IMR-90 (cell line): ENCODE measurements around the gene KRTAP10-9. TPM values are rescaled to one million over a fixed set of nuclear protein-coding genes. Genes with fewer than 3 reads are reported as not detected.

ENCODE experiments used
- ATAC-seq: fragments of 200-7000 bp; cut with Tn5 transposase; 2 replicates; pipeline ENCODE4 v1.9.1; 2020; ENCODE audit warnings: low read depth, mild to moderate bottlenecking, moderate library complexity
- BruUV-seq: library from RNA; stranded (reverse); fragments of 400-500 nt; replicated peaks from 2 replicates; lab custom pipeline; 2021; lab: Mats Ljungman, UMichigan
- CTCF ChIA-PET: fragments of 300-600 bp; formaldehyde crosslinking; extraction: SDS; loops from one replicate; lab custom pipeline; 2021; ENCODE audit warnings: antibody characterized with exemption; lab: Yijun Ruan, JAX
- POLR2A ChIA-PET: fragments of 300-600 bp; sonication (Branson Sonifier 250); formaldehyde crosslinking; loops from one replicate; lab custom pipeline; 2022; ENCODE audit warnings: antibody characterized with exemption; ENCODE audit not compliant: unreplicated experiment; lab: Charles Lee
- DNase-seq: peaks from one replicate; pipeline ENCODE4 v3.0.0; 2013
- H2AFZ ChIP-seq: replicated peaks from 2 replicates; pipeline ENCODE3; 2013; ENCODE audit warnings: low read length, mild to moderate bottlenecking; ENCODE audit not compliant: poor library complexity
- H2AK5ac ChIP-seq: 2 replicates; pipeline ENCODE4 v1.6.1; 2013; ENCODE audit warnings: low read depth, low read length, inconsistent platforms
- H2AK9ac ChIP-seq: replicated peaks from 2 replicates; pipeline ENCODE3; 2013; ENCODE audit warnings: mild to moderate bottlenecking, low read depth, low read length, moderate library complexity; ENCODE audit not compliant: poor library complexity
- H2BK120ac ChIP-seq: 2 replicates; pipeline ENCODE4 v1.6.1; 2013; ENCODE audit warnings: low read depth, low read length, inconsistent platforms
- H2BK15ac ChIP-seq: 3 replicates; pipeline ENCODE4 v1.6.1; 2013; ENCODE audit warnings: low read depth, low read length, inconsistent platforms
- H2BK20ac ChIP-seq: 2 replicates; pipeline ENCODE4 v1.6.1; 2013; ENCODE audit warnings: low read depth, mild to moderate bottlenecking, inconsistent platforms, low read length, moderate library complexity
- H2BK5ac ChIP-seq: 2 replicates; pipeline ENCODE4 v1.6.1; 2013; ENCODE audit warnings: mild to moderate bottlenecking, low read depth, low read length, inconsistent platforms; ENCODE audit not compliant: poor library complexity, severe bottlenecking
- H3K14ac ChIP-seq: replicated peaks from 2 replicates; pipeline ENCODE4 v1.6.1; 2013; ENCODE audit warnings: low read depth, low read length, inconsistent platforms
- H3K18ac ChIP-seq: 2 replicates; pipeline ENCODE4 v1.6.1; 2013; ENCODE audit warnings: low read depth, low read length, control low read depth
- H3K23ac ChIP-seq: 2 replicates; pipeline ENCODE4 v1.6.1; 2013; ENCODE audit warnings: low read depth, low read length, inconsistent platforms
- H3K27ac ChIP-seq: 2 replicates; pipeline ENCODE4 v1.5.1; 2013; ENCODE audit warnings: mild to moderate bottlenecking, control low read depth, low read length; ENCODE audit not compliant: insufficient read depth
- H3K27me3 ChIP-seq: 2 replicates; pipeline ENCODE4 v1.6.1; 2013; ENCODE audit warnings: low read length; ENCODE audit not compliant: control insufficient read depth, insufficient read depth
- H3K36me3 ChIP-seq: 2 replicates; pipeline ENCODE4 v1.6.1; 2013; ENCODE audit warnings: low read length, mixed read lengths; ENCODE audit not compliant: control insufficient read depth, insufficient read depth
- H3K4ac ChIP-seq: 2 replicates; pipeline ENCODE4 v1.6.1; 2013; ENCODE audit warnings: low read depth, low read length, inconsistent platforms
- H3K4me1 ChIP-seq: 2 replicates; pipeline ENCODE4 v1.6.1; 2013; ENCODE audit warnings: low read length, mixed read lengths; ENCODE audit not compliant: control insufficient read depth, insufficient read depth
- H3K4me2 ChIP-seq: 2 replicates; pipeline ENCODE4 v1.6.1; 2013; ENCODE audit warnings: low read depth, mild to moderate bottlenecking, control low read depth, low read length, moderate library complexity
- H3K4me3 ChIP-seq: 2 replicates; pipeline ENCODE4 v1.5.1; 2013; ENCODE audit warnings: low read depth, mild to moderate bottlenecking, control low read depth, low read length, moderate library complexity; ENCODE audit not compliant: insufficient read depth
- H3K56ac ChIP-seq: 2 replicates; pipeline ENCODE4 v1.6.1; 2013; ENCODE audit warnings: low read length, inconsistent platforms; ENCODE audit not compliant: insufficient read depth; ENCODE audit errors: extremely low read depth
- H3K79me1 ChIP-seq, 2 experiments: 2 replicates each; pipeline ENCODE4 v1.6.1; 2013; ENCODE audit warnings: low read length in 2 of 2, inconsistent platforms in 1 of 2, low read depth in 1 of 2
- H3K9ac ChIP-seq: 2 replicates; pipeline ENCODE4 v1.6.1; 2013; ENCODE audit warnings: low read depth, low read length, control low read depth
- H3K9me1 ChIP-seq: 2 replicates; pipeline ENCODE4 v1.6.1; 2013; ENCODE audit warnings: low read length, inconsistent platforms; ENCODE audit not compliant: insufficient read depth
- H3K9me3 ChIP-seq: 2 replicates; pipeline ENCODE4 v1.6.1; 2013; ENCODE audit warnings: low read length; ENCODE audit not compliant: control insufficient read depth, insufficient read depth
- H4K20me1 ChIP-seq: 2 replicates; pipeline ENCODE4 v1.6.1; 2013; ENCODE audit warnings: low read length, inconsistent platforms; ENCODE audit not compliant: insufficient read depth
- H4K5ac ChIP-seq: 2 replicates; pipeline ENCODE4 v1.6.1; 2013; ENCODE audit warnings: mild to moderate bottlenecking, low read depth, low read length, control low read depth
- H4K8ac ChIP-seq, 2 experiments: 2 replicates each; pipeline ENCODE4 v1.6.1; 2013; ENCODE audit warnings: low read depth in 2 of 2, low read length in 2 of 2, control low read depth in 1 of 2, inconsistent platforms in 1 of 2
- H4K91ac ChIP-seq: 2 replicates; pipeline ENCODE4 v1.6.1; 2013; ENCODE audit warnings: low read depth, low read length, inconsistent platforms; ENCODE audit not compliant: insufficient read depth
- BHLHE40 ChIP-seq: fragments of 150-350 bp; IDR thresholded peaks from 2 replicates; pipeline ENCODE4 v1.6.1; 2016; ENCODE audit warnings: mild to moderate bottlenecking, low read depth, low read length
- CEBPB ChIP-seq: IDR thresholded peaks from 2 replicates; pipeline ENCODE4 v1.6.1; 2012; ENCODE audit warnings: low read depth, low read length, improper control_type of control experiment
- CHD1 ChIP-seq: IDR thresholded peaks from 2 replicates; pipeline ENCODE4 v1.6.1; 2012; ENCODE audit warnings: low read depth, low read length, improper control_type of control experiment
- CTCF ChIP-seq: conservative IDR thresholded peaks from 2 replicates; pipeline ENCODE4 v1.5.1; 2012; ENCODE audit warnings: mild to moderate bottlenecking, low read depth, low read length, improper control_type of control experiment
- ELK1 ChIP-seq: fragments of 150-350 bp; IDR thresholded peaks from 2 replicates; pipeline ENCODE4 v1.6.1; 2016; ENCODE audit warnings: low read depth, mild to moderate bottlenecking, low read length, moderate library complexity, borderline replicate concordance
- FOS ChIP-seq: fragments of 150-350 bp; IDR thresholded peaks from 2 replicates; pipeline ENCODE4 v1.6.1; 2016; ENCODE audit warnings: low read depth, low read length
- MAFK ChIP-seq: IDR thresholded peaks from 2 replicates; pipeline ENCODE4 v1.6.1; 2012; ENCODE audit warnings: low read depth, low read length, improper control_type of control experiment
- MAZ ChIP-seq: IDR thresholded peaks from 2 replicates; pipeline ENCODE4 v1.6.1; 2012; ENCODE audit warnings: low read depth, mild to moderate bottlenecking, low read length, improper control_type of control experiment, moderate library complexity, borderline replicate concordance
- MXI1 ChIP-seq: IDR thresholded peaks from 2 replicates; pipeline ENCODE4 v1.6.1; 2012; ENCODE audit warnings: low read depth, mild to moderate bottlenecking, low read length, moderate library complexity, borderline replicate concordance
- NFE2L2 ChIP-seq: fragments of 150-350 bp; IDR thresholded peaks from 2 replicates; pipeline ENCODE4 v1.6.1; 2016; ENCODE audit warnings: low read depth, mild to moderate bottlenecking, low read length
- POLR2A ChIP-seq: IDR thresholded peaks from 2 replicates; pipeline ENCODE4 v1.6.1; 2012; ENCODE audit warnings: mild to moderate bottlenecking, low read depth, low read length
- RAD21 ChIP-seq: IDR thresholded peaks from 2 replicates; pipeline ENCODE4 v1.6.1; 2012; ENCODE audit warnings: low read length, improper control_type of control experiment
- RCOR1 ChIP-seq: IDR thresholded peaks from 2 replicates; pipeline ENCODE4 v1.6.1; 2012; ENCODE audit warnings: mild to moderate bottlenecking, low read length, improper control_type of control experiment; ENCODE audit not compliant: insufficient replicate concordance
- RFX5 ChIP-seq: IDR thresholded peaks from 2 replicates; pipeline ENCODE4 v1.8.0; 2012; ENCODE audit warnings: low read depth, mild to moderate bottlenecking, low read length, moderate library complexity
- SMC3 ChIP-seq: fragments of 150-350 bp; IDR thresholded peaks from 2 replicates; pipeline ENCODE4 v1.6.1; 2016; ENCODE audit warnings: low read depth, mild to moderate bottlenecking, antibody characterized with exemption, low read length, moderate library complexity
- WGBS, 2 experiments: methylation state at CpG; one replicate each; pipeline versions ENCODE4 v1.1.5 to v1.1.7; 2013; ENCODE audit warnings: missing lambda C conversion rate in 2 of 2; ENCODE audit not compliant: insufficient read length in 1 of 2; ENCODE audit errors: extremely low coverage in 2 of 2; 5-methylcytosine and 5-hydroxymethylcytosine counted together
- dilution Hi-C: fragments of 300-500 bp; cut with HindIII; formaldehyde crosslinking; loops from one replicate; pipeline ENCODE4 v1.14.3; 2018; ENCODE audit warnings: low sequenced_read_pairs; ENCODE audit not compliant: unreplicated experiment
- in situ Hi-C: fragments of 300-500 bp; cut with MboI; formaldehyde crosslinking; loops from 3 replicates; pipeline ENCODE4 v1.14.3; 2019; ENCODE audit warnings: low sequenced_read_pairs, inconsistent platforms, mixed read lengths
- intact Hi-C: fragments of 100-400 bp; cut with micrococcal nuclease; formaldehyde crosslinking; loops from 2 replicates; pipeline ENCODE4 v1.10.0; 2022
- polyA plus RNA-seq, 3 experiments: library from polyadenylated mRNA; depleted of rRNA; stranded (reverse); fragments of >200 nt; gene quantifications; 2 replicates each; pipeline ENCODE4 v1.2.3, GENCODE V29; 2012; ENCODE audit warnings: low replicate concordance in 1 of 3
- total RNA-seq: library from RNA; depleted of rRNA; stranded (reverse); fragments of >200 nt; gene quantifications from 2 replicates; pipeline ENCODE4 v1.2.3, GENCODE V29; 2012

Gene KRTAP10-9
- total and polyA plus RNA-seq, 2 of the 4 experiments (the other 2 are of a cell fraction) = not detected

DNA sequence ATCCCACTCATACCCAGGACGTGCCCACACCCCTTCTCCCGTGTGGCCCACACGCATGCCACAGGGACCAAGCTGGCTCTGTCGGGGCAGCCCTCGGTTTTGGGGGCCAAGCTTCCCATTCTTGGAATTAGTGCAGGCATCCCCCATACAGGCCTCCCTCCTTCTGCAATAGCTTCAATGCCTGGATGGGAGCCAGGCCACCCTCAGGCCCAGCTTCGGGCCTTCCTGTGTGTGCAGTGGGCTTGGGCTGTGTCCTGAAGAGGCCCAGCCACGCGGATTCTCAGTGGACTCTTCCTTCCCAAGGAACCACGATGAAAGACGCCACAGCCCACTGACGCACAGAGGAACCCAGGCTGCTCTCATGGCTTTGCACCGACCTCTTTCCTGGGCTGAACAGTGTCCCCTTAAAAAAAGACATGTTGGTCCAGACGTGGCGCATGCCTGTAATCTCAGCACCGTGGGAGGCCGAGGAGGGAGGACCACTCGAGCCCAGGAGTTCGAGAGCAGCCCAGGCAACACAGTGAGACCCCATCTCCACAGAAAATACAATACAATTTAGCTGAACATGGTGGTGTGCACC, 22.7 kb downstream of the KRTAP10-9 start:
- Histone ChIP-seq H3K4me2 (no peak overlapping the region), H3K4me3 (no peak overlapping the region), H2BK15ac (no peak overlapping the region), H3K36me3 (no peaks in the 10 kb centered on the region), H2AFZ (no peak overlapping the region), H4K8ac (no peak overlapping the region), H2AK5ac (no peak overlapping the region), H2BK20ac (no peak overlapping the region), H3K18ac (no peak overlapping the region), H4K20me1 (no peaks in the 10 kb centered on the region), H2BK120ac (no peak overlapping the region), H3K27ac (no peak overlapping the region), H3K23ac (no peak overlapping the region), H3K14ac (no peak overlapping the region), H3K9me3 (peaks cover 2% of the 10 kb centered on the region), H2AK9ac (no peak overlapping the region), H4K91ac (no peak overlapping the region), H3K9ac (no peak overlapping the region), H2BK5ac (no peak overlapping the region), H3K4me1 (no peaks in the 10 kb centered on the region), H3K56ac (no peak overlapping the region), H3K4ac (no peak overlapping the region), H3K79me1 (no peaks in the 10 kb centered on the region), H3K27me3 (no peaks in the 10 kb centered on the region; the same call in 1 of the 2 replicates), H4K5ac (no peak overlapping the region), H3K9me1 (no peaks in the 10 kb centered on the region)
- 77% methylated on average over 6 of the region's 18 CpGs; no CpG with 5 or more reads in 1 of the 2 experiments for WGBS, 2 experiments
- ATAC-seq (no peak), DNase-seq (no peak)
- dilution Hi-C loops (no loop called here), in situ Hi-C loops (no loop called here), intact Hi-C loops (loop anchor here (10.0 kb wide), 1 partner anchor 65 kb away; the partner anchor contains the start of gene TSPEAR)
- ChIA-PET POLR2A (no interaction called here), CTCF (no interaction called here)
- TF ChIP-seq POLR2A (no peak), MAZ (no peak), CTCF (no peak), FOS (no peak), RAD21 (no peak), CEBPB (no peak), BHLHE40 (no peak), SMC3 (no peak), NFE2L2 (no peak), MXI1 (no peak), CHD1 (no peak), ELK1 (no peak), RCOR1 (no peak), MAFK (no peak), RFX5 (no peak)
- no TSS peak for BruUV-seq
